ENCODE measurements around the gene ACADVL. TPM values are rescaled to one million over a fixed set of nuclear protein-coding genes. Genes with fewer than 3 reads are reported as not detected.
"Not testable (repeated sequence)": the region's sequence is repeated elsewhere in the genome, so short reads cannot be mapped to it uniquely, and the experiment has no call there.

The ACADVL gene
- total RNA-seq, 1 donor from 2014 or later: 354 TPM

GRCh38 chr17:7179317-7180254 is 40.2 kb upstream of the ACADVL start, which contains the start of gene ASGR1:
Gene ASGR1, minus strand, starts transcription at chr17:7179370. Its CDS starts 807 bp downstream, at chr17:7178563.
- Mint-ChIP-seq H3K27me3 (ENCODE audit: unreplicated experiment) (peaks cover 6% of the 10 kb centered on the region), H3K27ac (ENCODE audit: unreplicated experiment) (no peak within 1 kb of the TSS), H3K36me3 (ENCODE audit: unreplicated experiment) (no peaks in the 10 kb centered on the region), H3K9me3 (ENCODE audit: unreplicated experiment) (no peaks in the 10 kb centered on the region), H3K4me1 (ENCODE audit: unreplicated experiment) (no peaks in the 10 kb centered on the region), H3K4me3 (ENCODE audit: unreplicated experiment) (no peak within 1 kb of the TSS)
- DNase-seq (ENCODE audit: extremely low spot score, unreplicated experiment): no peak
- no peak for TF ChIP-seq CTCF (IDR thresholded peaks at IDR 0.05)

DNA sequence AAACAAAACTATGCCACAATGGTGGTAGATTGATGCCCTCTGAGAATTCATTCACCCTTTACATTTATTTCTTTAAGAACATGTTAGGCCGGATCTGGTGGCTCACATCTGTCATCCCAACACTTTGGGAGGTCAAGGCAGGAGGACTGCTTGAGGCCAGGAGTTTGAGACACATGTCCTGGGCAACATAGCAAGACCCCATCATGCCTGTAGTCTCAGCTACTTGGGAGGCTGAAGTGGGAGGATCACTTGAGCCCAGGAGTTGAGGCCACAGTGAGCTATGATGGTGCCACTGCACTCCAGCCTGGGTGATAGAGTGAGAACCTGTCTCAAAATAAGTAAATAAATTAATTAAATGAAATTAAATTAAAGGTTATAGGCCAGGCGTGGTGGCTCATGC is 37.6 kb upstream of the ACADVL start:
- DNase-seq (ENCODE audit: extremely low spot score, unreplicated experiment); H3K9me3 Mint-ChIP-seq (ENCODE audit: unreplicated experiment); H3K4me1 Mint-ChIP-seq (ENCODE audit: unreplicated experiment); H3K4me3 Mint-ChIP-seq (ENCODE audit: unreplicated experiment); H3K36me3 Mint-ChIP-seq (ENCODE audit: unreplicated experiment); H3K27me3 Mint-ChIP-seq (ENCODE audit: unreplicated experiment); H3K27ac Mint-ChIP-seq (ENCODE audit: unreplicated experiment): not testable (repeated sequence)

DNA sequence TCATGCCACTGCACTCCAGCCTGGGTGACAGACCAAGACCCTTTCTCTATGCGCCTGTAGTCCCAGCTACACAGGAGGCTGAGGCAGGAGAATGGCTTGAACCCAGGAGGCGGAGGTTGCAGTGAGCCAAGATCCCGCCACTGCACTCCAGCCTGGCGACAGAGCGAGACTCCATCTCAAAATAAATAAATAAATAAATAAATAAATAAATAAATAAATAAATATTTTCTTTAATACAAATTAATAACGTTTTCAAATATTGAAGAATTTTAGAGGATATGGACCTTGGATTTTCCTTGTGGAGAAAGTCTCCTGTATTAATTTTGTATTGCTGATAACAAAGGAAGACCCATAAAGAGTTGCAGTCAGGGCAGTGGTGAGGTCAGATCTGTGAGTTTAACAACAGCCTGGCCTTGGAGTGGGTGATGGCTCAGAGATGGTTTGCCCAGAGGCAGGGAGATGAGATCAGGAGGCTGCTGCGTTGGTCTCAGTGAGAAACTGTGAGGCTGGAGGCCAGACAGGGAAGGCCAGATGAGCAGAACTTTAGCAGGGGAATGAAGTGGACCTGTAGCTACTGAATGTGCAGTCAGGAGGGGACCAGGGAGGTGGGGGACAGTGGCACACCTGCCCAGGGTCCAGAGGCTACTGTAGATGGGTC is 36.2 kb upstream of the ACADVL start:
- no peaks in the 10 kb centered on the region for H3K9me3 Mint-ChIP-seq (ENCODE audit: unreplicated experiment)
- peaks cover 11% of the 10 kb centered on the region for H3K36me3 Mint-ChIP-seq (ENCODE audit: unreplicated experiment)
- no peak for TF ChIP-seq CTCF (IDR thresholded peaks at IDR 0.05)
- DNase-seq (ENCODE audit: extremely low spot score, unreplicated experiment): no peak
- H3K4me1 Mint-ChIP-seq (ENCODE audit: unreplicated experiment): no peaks in the 10 kb centered on the region
- no peak overlapping the region for H3K27ac Mint-ChIP-seq (ENCODE audit: unreplicated experiment)
- H3K4me3 Mint-ChIP-seq (ENCODE audit: unreplicated experiment): no peak overlapping the region
- no peaks in the 10 kb centered on the region for H3K27me3 Mint-ChIP-seq (ENCODE audit: unreplicated experiment)

- H3K4me3 Mint-ChIP-seq (ENCODE audit: unreplicated experiment): no peak overlapping the region
- no peak for TF ChIP-seq CTCF (IDR thresholded peaks at IDR 0.05)
- no peak for DNase-seq (ENCODE audit: extremely low spot score, unreplicated experiment)
- H3K27ac Mint-ChIP-seq (ENCODE audit: unreplicated experiment): no peak overlapping the region
- H3K36me3 Mint-ChIP-seq (ENCODE audit: unreplicated experiment): peaks cover 13% of the 10 kb centered on the region
- H3K9me3 Mint-ChIP-seq (ENCODE audit: unreplicated experiment): no peaks in the 10 kb centered on the region
- no peaks in the 10 kb centered on the region for H3K27me3 Mint-ChIP-seq (ENCODE audit: unreplicated experiment)
- no peaks in the 10 kb centered on the region for H3K4me1 Mint-ChIP-seq (ENCODE audit: unreplicated experiment)
Observed at GRCh38 chr17:7184091-7184488, 35.6 kb upstream of the ACADVL start.

DNA sequence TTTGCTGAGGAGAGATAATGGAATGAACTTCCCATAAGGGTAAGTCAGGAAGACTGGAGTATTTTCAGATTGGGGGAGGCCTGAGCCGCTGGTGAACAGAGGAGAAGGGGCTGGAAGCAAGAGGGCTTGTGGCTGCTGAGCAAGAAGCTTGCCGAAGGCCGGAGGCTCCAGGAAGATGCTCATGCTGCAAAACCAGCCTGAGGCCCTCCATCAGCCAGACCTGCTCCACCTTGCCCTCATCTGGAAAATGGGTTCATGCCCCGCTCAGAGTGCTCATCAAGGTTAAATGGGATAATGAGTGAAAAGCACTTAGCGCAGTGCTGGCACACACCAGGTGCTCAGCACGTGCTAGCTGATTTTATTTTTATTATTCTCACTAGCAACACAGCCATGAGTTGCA is 35.1 kb upstream of the ACADVL start:
- H3K4me1 Mint-ChIP-seq (ENCODE audit: unreplicated experiment): no peaks in the 10 kb centered on the region
- H3K36me3 Mint-ChIP-seq (ENCODE audit: unreplicated experiment): peaks cover 16% of the 10 kb centered on the region

More for the DNA sequence above, 35.1 kb upstream of the ACADVL start:
- Mint-ChIP-seq H3K9me3 (ENCODE audit: unreplicated experiment) (no peaks in the 10 kb centered on the region), H3K27me3 (ENCODE audit: unreplicated experiment) (no peaks in the 10 kb centered on the region), H3K27ac (ENCODE audit: unreplicated experiment) (no peak overlapping the region), H3K4me3 (ENCODE audit: unreplicated experiment) (no peak overlapping the region)
- no peak for TF ChIP-seq CTCF (IDR thresholded peaks at IDR 0.05)
- DNase-seq (ENCODE audit: extremely low spot score, unreplicated experiment): no peak

All from osteocyte (in vitro differentiated cells).